ENCODE results near the gene RNF217.

Gene RNF217

DNA sequence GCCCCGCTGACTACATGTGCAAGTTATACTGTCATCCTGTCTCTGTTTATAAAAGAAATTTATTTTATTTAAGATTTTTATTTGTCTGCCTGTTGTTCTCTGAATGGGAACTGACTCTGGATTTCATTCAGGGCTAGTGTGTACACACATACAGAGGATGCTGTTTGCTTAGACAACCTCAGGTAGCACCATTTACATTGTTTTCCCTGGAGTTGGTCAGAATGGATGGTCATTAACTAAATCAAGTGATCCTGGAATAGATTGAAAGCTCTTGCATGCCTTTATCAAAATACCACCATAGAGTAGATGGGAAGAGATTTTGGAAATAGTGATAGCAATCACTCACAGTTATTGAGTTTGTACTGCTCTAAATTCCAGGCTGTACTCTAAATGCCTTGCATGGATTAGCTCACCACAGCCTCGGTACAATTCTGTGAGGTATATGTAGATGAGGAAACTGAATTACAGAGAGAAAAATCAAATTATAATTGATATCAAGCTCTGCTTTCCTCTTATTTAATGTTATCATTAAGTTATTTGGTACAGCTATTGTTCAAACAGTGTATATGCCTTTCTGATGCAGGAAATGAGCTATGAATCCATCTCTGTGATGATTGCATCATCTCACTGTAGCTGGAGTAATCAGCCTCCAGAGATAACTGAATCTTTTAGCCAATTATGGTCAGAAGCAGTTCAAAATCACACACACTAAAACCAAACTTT is 51.9 kb downstream of the RNF217 start:
- no peak for DNase-seq (ENCODE audit: low spot score)
- Histone ChIP-seq H3K27ac (no peak overlapping the region), H3K4me3 (no peak overlapping the region)
- TF ChIP-seq, protein P1, sequence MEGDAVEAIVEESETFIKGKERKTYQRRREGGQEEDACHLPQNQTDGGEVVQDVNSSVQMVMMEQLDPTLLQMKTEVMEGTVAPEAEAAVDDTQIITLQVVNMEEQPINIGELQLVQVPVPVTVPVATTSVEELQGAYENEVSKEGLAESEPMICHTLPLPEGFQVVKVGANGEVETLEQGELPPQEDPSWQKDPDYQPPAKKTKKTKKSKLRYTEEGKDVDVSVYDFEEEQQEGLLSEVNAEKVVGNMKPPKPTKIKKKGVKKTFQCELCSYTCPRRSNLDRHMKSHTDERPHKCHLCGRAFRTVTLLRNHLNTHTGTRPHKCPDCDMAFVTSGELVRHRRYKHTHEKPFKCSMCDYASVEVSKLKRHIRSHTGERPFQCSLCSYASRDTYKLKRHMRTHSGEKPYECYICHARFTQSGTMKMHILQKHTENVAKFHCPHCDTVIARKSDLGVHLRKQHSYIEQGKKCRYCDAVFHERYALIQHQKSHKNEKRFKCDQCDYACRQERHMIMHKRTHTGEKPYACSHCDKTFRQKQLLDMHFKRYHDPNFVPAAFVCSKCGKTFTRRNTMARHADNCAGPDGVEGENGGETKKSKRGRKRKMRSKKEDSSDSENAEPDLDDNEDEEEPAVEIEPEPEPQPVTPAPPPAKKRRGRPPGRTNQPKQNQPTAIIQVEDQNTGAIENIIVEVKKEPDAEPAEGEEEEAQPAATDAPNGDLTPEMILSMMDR (IDR thresholded peaks at IDR 0.05): no peak

DNA sequence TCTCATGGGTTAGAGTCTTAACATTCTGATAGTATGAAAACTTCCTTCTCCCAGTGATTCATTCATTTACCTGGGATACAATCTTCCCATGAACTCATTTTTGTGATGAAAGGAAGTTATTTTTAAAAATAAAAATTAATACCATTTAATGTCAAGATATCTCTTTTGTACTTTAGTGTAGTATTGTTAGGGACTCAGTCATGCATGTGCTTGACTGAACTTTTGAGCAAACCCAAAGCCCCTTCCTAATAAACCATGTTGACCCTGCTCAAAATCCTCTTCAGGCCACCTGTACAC is 52.4 kb downstream of the RNF217 start:
- H3K27ac ChIP-seq: no peak overlapping the region
- no peak overlapping the region for H3K4me3 ChIP-seq
- no peak for DNase-seq (ENCODE audit: low spot score)
- TF ChIP-seq, protein P1 (IDR thresholded peaks at IDR 0.05): no peak

DNA sequence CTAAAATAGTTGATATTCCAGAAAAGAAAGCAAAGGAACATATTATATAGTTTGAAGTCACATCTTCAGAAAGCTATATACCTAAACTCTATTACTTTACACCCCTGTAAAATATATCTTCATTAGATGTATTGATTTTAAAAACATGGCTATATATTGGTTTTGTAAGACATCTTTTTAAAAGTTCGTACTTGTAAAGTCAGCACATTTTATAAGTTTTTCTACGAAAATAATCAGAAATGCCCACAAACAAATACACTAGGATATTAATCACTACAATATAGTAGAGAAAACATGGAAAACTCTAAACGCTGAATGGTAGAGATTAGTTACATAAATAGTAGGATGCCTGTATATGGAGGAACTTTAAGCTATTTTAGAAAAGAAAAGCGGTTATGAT is 52.9 kb downstream of the RNF217 start:
- Histone ChIP-seq H3K4me3 (no peak overlapping the region), H3K27ac (no peak overlapping the region)
- TF ChIP-seq, protein P1 (IDR thresholded peaks at IDR 0.05): no peak
- no peak for DNase-seq (ENCODE audit: low spot score)

DNA sequence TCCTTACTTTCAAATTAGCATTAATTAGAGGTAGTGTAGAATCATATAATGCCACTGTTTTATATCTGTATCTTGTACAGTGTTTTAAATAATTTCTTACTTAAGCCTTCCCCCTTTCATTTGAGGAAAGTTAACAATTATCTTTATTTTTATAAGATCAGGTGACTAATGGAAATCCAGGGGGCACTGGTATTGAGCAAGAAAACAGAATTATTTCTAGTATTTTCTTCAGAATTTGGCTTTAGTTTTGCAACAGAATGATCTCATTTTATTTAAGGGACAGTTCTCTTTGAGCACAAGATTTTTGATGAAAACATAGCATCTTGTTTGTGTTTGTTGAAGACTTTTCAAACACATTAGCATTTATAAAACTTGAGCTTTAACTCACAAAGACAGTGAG is 55.9 kb downstream of the RNF217 start:
- Histone ChIP-seq H3K4me3 (no peak overlapping the region), H3K27ac (no peak overlapping the region)
- TF ChIP-seq, protein P1 (IDR thresholded peaks at IDR 0.05): no peak
- DNase-seq (ENCODE audit: low spot score): no peak

DNA sequence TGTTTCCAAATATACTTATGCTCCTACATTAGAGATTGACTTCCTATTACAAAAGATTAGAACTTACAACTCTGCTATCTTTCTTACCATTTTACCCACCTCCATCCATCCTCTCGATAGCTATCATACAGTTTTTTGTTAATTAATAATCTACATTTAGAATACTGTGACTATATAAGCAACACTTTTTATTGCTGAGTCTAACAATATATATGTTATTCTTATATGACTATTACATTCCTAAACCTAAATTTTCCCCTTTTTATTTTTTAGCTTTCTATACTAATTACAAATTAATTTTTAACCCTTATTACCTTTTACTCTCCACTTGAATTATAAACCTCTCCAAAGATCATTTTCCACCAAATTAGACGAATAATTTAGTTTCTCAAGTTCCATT is 57.0 kb downstream of the RNF217 start:
- DNase-seq (ENCODE audit: low spot score): no peak
- TF ChIP-seq, protein P1 (IDR thresholded peaks at IDR 0.05): no peak
- no peak overlapping the region for H3K27ac ChIP-seq
- no peak overlapping the region for H3K4me3 ChIP-seq

DNA sequence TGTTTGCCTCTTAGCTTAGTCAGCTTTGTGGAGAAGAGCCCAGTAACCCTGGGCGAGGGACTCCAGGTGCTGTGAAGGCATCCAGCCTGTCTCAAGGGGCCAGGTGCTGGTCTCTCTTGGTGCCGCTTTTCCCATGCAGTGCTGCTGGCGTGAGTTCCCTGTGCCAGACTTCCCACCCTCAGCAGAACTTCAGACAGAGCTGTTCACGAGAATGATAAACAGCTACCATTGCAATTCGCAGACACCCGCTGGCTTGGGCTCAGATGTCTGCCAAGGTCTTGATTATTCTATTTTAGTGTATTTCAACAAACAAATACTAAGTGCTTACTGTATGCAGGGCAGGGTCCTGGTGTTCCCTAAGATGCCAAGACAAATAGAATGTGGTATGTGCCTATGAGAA is 57.7 kb downstream of the RNF217 start:
- no peak for DNase-seq (ENCODE audit: low spot score)
- H3K4me3 ChIP-seq: no peak overlapping the region
- H3K27ac ChIP-seq: no peak overlapping the region
- TF ChIP-seq, protein P1 (IDR thresholded peaks at IDR 0.05): no peak

DNA sequence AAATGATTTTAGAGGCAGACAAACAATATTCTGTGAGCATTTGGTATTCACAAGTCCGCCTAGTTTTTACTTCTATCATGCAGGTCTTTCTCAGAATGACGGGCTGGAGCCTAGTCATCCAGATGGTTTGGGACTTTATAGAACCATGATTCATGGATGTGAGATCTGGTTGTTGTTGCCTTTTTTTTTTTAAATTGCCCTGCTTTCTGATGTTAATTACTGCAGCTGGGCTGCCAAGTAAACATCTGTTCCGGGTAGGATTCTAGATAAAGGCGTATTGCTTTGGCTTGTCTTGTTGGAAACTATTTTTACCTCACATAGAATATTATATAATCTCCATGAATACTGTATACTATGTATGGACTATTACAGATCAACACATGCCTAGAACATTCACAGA is 58.1 kb downstream of the RNF217 start:
- no peak for DNase-seq (ENCODE audit: low spot score)
- H3K4me3 ChIP-seq: no peak overlapping the region
- TF ChIP-seq, protein P1 (IDR thresholded peaks at IDR 0.05): no peak
- no peak overlapping the region for H3K27ac ChIP-seq
